Stimulated activated CD4-positive, alpha-beta T cell treated with anti-CD3 and anti-CD28 coated beads, Interleukin-1b, Interleukin-23, amount 100 ng/mL, for 48 hours (primary cell): Measurements from ENCODE around the gene ACOT2.

Source experiments
- DNase-seq: peaks from one replicate; pipeline ENCODE4 v3.0.0-alpha.2; 2020

ACOT2 gene

GRCh38 chr14:73616831-73617230, 47.8 kb downstream of the ACOT2 start:
- DNase-seq, result no peak

GRCh38 chr14:73619524-73619923, 50.5 kb downstream of the ACOT2 start:
- DNase-seq, result no peak

DNA sequence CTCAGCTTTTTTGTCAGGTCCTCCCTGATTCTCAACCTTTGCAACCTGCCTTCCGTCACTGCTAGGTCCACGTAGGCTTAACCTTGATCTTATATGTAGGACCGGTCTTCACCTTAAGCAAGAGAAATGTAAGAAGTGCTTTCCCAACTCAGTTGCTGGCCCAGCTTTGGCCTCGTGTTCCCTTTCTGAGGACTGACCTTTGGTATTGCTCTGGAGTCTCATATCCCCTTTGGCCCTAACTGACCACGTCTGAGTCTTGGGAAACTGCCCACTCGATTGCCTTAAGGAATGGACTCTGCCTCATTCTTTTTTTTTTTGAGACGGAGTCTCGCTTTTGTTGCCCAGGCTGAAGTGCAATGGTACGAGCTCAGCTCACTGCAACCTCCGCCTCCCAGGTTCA, 51.3 kb downstream of the ACOT2 start:
- DNase-seq, result no peak

- DNase-seq, result no peak
Observed at GRCh38 chr14:73623504-73624054, 54.6 kb downstream of the ACOT2 start.
